GM12878 (cell line): ENCODE results near the gene RALGPS1. TPM values are rescaled to one million over a fixed set of nuclear protein-coding genes. Genes with fewer than 3 reads are reported as not detected.

ENCODE experiments used
- ATAC-seq: fragments of 200-7000 bp; cut with Tn5 transposase; 3 replicates; pipeline ENCODE4 v1.9.1; 2020; ENCODE audit warnings: mild to moderate bottlenecking, moderate library complexity
- BruUV-seq: library from RNA; stranded (reverse); fragments of 400-500 nt; replicated peaks from 2 replicates; lab custom pipeline; 2021; lab: Mats Ljungman, UMichigan
- CTCF ChIA-PET: fragments of 300-600 bp; sonication (Branson Sonifier 250); formaldehyde crosslinking; extraction: SDS; loops from one replicate; lab custom pipeline; 2021; ENCODE audit warnings: inconsistent platforms; lab: Yijun Ruan, JAX
- POLR2A ChIA-PET: fragments of 350-600 bp; formaldehyde crosslinking; extraction: SDS; loops from one replicate; lab custom pipeline; 2021; ENCODE audit warnings: inconsistent platforms; lab: Charles Lee
- RAD21 ChIA-PET: fragments of 300-600 bp; sonication (Branson Sonifier 250); formaldehyde crosslinking; loops from one replicate; lab custom pipeline; 2023; ENCODE audit warnings: antibody characterized with exemption; ENCODE audit not compliant: unreplicated experiment; lab: Charles Lee
- SMC1A ChIA-PET: fragments of 300-600 bp; sonication (Branson Sonifier 250); formaldehyde crosslinking; loops from one replicate; lab custom pipeline; 2023; ENCODE audit not compliant: unreplicated experiment, uncharacterized antibody; lab: Charles Lee
- DNase-seq: peaks from one replicate; pipeline ENCODE4 v3.0.0-alpha.2; 2011; ENCODE audit warnings: low read depth, low spot score
- FAIRE-seq: peaks from 3 replicates; lab custom pipeline; 2011; peaks lifted over from hg19 to GRCh38; lab: Jason Lieb, UNC
- H2AFZ ChIP-seq: 2 replicates; pipeline ENCODE4 v1.6.0; 2011; ENCODE audit warnings: low read depth, low read length, control low read depth; ENCODE audit not compliant: control insufficient read depth
- H3K27ac ChIP-seq: 2 replicates; pipeline ENCODE4 v1.5.1; 2011; ENCODE audit warnings: control low read depth; ENCODE audit not compliant: control insufficient read depth, insufficient read depth
- H3K27me3 ChIP-seq, 2 experiments: replicated peaks in 1 of 2; 2 replicates each; pipeline versions ENCODE4 v1.6.0 to v1.6.1; 2011; ENCODE audit warnings: low read length in 1 of 2; ENCODE audit not compliant: control insufficient read depth in 2 of 2, insufficient read depth in 2 of 2
- H3K36me3 ChIP-seq, 2 experiments: 2 replicates each; pipeline ENCODE4 v1.5.1; 2011; ENCODE audit warnings: low read length in 1 of 2; ENCODE audit not compliant: control insufficient read depth in 2 of 2, insufficient read depth in 2 of 2
- H3K4me1 ChIP-seq: 2 replicates; pipeline ENCODE4 v1.6.1; 2011; ENCODE audit warnings: mild to moderate bottlenecking, low read length, moderate library complexity, mixed read lengths; ENCODE audit not compliant: control insufficient read depth, insufficient read depth
- H3K4me2 ChIP-seq: 2 replicates; pipeline ENCODE4 v1.6.0; 2011; ENCODE audit warnings: control low read depth; ENCODE audit not compliant: control insufficient read depth, insufficient read depth
- H3K4me3 ChIP-seq: fragments of 200-600 bp; sonication (generic); 2 replicates; pipeline ENCODE4 v1.5.1; 2016
- H3K79me2 ChIP-seq: 2 replicates; pipeline ENCODE4 v1.6.0; 2011; ENCODE audit warnings: low read length; ENCODE audit not compliant: control insufficient read depth, insufficient read depth
- H3K9ac ChIP-seq: 2 replicates; pipeline ENCODE4 v1.8.0; 2011; ENCODE audit warnings: low read length, control low read depth, mixed read lengths; ENCODE audit not compliant: control insufficient read depth, insufficient read depth
- H3K9me3 ChIP-seq: replicated peaks from 3 replicates; pipeline ENCODE4 v1.5.1; 2011; ENCODE audit warnings: mild to moderate bottlenecking, low read length; ENCODE audit not compliant: control insufficient read depth, insufficient read depth
- H4K20me1 ChIP-seq: 2 replicates; pipeline ENCODE4 v1.6.0; 2011; ENCODE audit not compliant: control insufficient read depth, insufficient read depth
- E2F4 ChIP-seq: IDR thresholded peaks from 2 replicates; pipeline ENCODE4 v1.6.1; 2012; ENCODE audit warnings: low read depth, low read length, improper control_type of control experiment
- HDGF ChIP-seq: fragments of 450-650 bp; IDR thresholded peaks from 2 replicates; pipeline ENCODE4 v1.6.1; 2016; ENCODE audit warnings: antibody characterized with exemption
- IKZF2 ChIP-seq, 2 experiments: fragments of 450-650 bp; IDR thresholded peaks; 2 replicates each; pipeline ENCODE4 v1.6.1; 2017; ENCODE audit warnings: mild to moderate bottlenecking in 2 of 2, moderate library complexity in 2 of 2
- LARP7 ChIP-seq: fragments of 450-650 bp; IDR thresholded peaks from 2 replicates; pipeline ENCODE4 v1.6.1; 2017; ENCODE audit warnings: mild to moderate bottlenecking
- MLLT1 ChIP-seq: fragments of 450-650 bp; IDR thresholded peaks from 2 replicates; pipeline ENCODE4 v1.6.1; 2016; ENCODE audit warnings: mild to moderate bottlenecking
- PBX3 ChIP-seq: IDR thresholded peaks from 2 replicates; pipeline ENCODE4 v1.6.1; 2011; ENCODE audit warnings: mild to moderate bottlenecking, low read depth, low read length, moderate library complexity; ENCODE audit not compliant: insufficient replicate concordance
- POLR2AphosphoS5 ChIP-seq: IDR thresholded peaks from 2 replicates; pipeline ENCODE4 v1.6.1; 2011; ENCODE audit warnings: mild to moderate bottlenecking, low read length, inconsistent platforms
- SRF ChIP-seq, 2 experiments: IDR thresholded peaks; 2 replicates each; pipeline ENCODE4 v1.6.1; 2011; ENCODE audit warnings: low read depth in 2 of 2, low read length in 2 of 2, mild to moderate bottlenecking in 1 of 2, moderate library complexity in 1 of 2
- SUZ12 ChIP-seq: fragments of 200-600 bp; sonication (generic); IDR thresholded peaks from one replicate; pipeline ENCODE4 v1.6.1; 2018; ENCODE audit warnings: antibody characterized with exemption, mild to moderate bottlenecking; ENCODE audit not compliant: unreplicated experiment
- USF1 ChIP-seq: IDR thresholded peaks from 2 replicates; pipeline ENCODE4 v1.6.1; 2011; ENCODE audit warnings: borderline replicate concordance, low read depth, mild to moderate bottlenecking, moderate library complexity, mixed read lengths, low read length; ENCODE audit not compliant: insufficient read depth; ENCODE audit errors: extremely low read length
- ZBTB11 ChIP-seq: fragments of 450-650 bp; formaldehyde crosslinking; IDR thresholded peaks from 2 replicates; pipeline ENCODE4 v1.5.0; 2022; ENCODE audit warnings: mild to moderate bottlenecking, missing genetic modification characterization
- ZBTB33 ChIP-seq: fragments of 450-650 bp; IDR thresholded peaks from 2 replicates; pipeline ENCODE4 v1.6.1; 2017; ENCODE audit warnings: mild to moderate bottlenecking
- ZSCAN29 ChIP-seq: fragments of 450-650 bp; IDR thresholded peaks from 2 replicates; pipeline ENCODE4 v1.6.1; 2017; ENCODE audit warnings: mild to moderate bottlenecking, moderate library complexity
- WGBS: methylation state at CpG from one replicate; pipeline ENCODE4 v1.1.6; 2016; ENCODE audit warnings: low lambda C conversion rate; ENCODE audit not compliant: insufficient replicate concordance, insufficient coverage; ENCODE audit errors: missing lambda C conversion rate; 5-methylcytosine and 5-hydroxymethylcytosine counted together
- in situ Hi-C: fragments of 300-500 bp; cut with MboI; formaldehyde crosslinking; loops from 9 replicates; pipeline ENCODE4 v1.14.3; 2018; ENCODE audit warnings: mixed read lengths
- intact Hi-C: fragments of 100-400 bp; cut with micrococcal nuclease; formaldehyde crosslinking; loops from one replicate; pipeline ENCODE4 v1.14.2; 2022; ENCODE audit not compliant: unreplicated experiment
- polyA plus RNA-seq, 11 experiments: library from polyadenylated mRNA; depleted of rRNA in 4 of 11; unstranded in 6 of 11; stranded (reverse) in 5 of 11; fragments of >200 nt; fragmentation: Nextera tagmentation in 4 of 11; fragmentation: Illumina TruSeq in 1 of 11; extraction: Ambion mirVana in 4 of 11; extraction: Trizol in 1 of 11; gene quantifications; 1 replicate in 1 of 11; 2 replicates in 10 of 11; pipeline versions ENCODE4 v1.2.1 to v1.2.3, GENCODE V29; 2011 to 2016; ENCODE audit warnings: inconsistent platforms in 2 of 11, missing spikeins in 2 of 11, low read depth in 1 of 11
- total RNA-seq, 4 experiments: library from RNA; depleted of rRNA in 3 of 4; stranded (reverse); fragments of >200 nt in 3 of 4; fragmentation: Illumina TruSeq in 1 of 4; extraction: Trizol in 1 of 4; gene quantifications; 2 replicates each; pipeline versions ENCODE4 v1.2.1 to v1.2.3, GENCODE V29; 2013 to 2021

Gene RALGPS1
- total and polyA plus RNA-seq, 10 of the 15 experiments (the other 5 are each of a cell fraction or from before 2014, with no cell fraction given): 0.13 to 5.6 (median 2.7) TPM

GRCh38 chr9:126880226-126880946, 34.2 kb upstream of the RALGPS1 start:
- FAIRE-seq (no peak), DNase-seq (no peak), ATAC-seq (no peak)
- H2AFZ ChIP-seq: no peak overlapping the region
- no peaks in the 10 kb centered on the region; the same call in none of the 2 replicates for H3K79me2 ChIP-seq
- no peak overlapping the region for H3K9ac ChIP-seq
- ChIA-PET SMC1A (interaction anchor here (1.3 kb wide), 1 partner anchor 16 kb away, joined by 4 read pairs; no protein-coding TSS in a partner anchor), CTCF (no interaction called here), RAD21 (no interaction called here), POLR2A (no interaction called here)
- no peaks in the 10 kb centered on the region for H4K20me1 ChIP-seq
- in situ Hi-C loops (no loop called here), intact Hi-C loops (no loop called here)
- no TSS peak for BruUV-seq
- H3K4me3 ChIP-seq: no peak overlapping the region
- H3K9me3 ChIP-seq: no peaks in the 10 kb centered on the region
- no peaks in the 10 kb centered on the region for H3K4me1 ChIP-seq
- peaks cover 10 to 24% of the 10 kb centered on the region in 2 experiments for H3K36me3 ChIP-seq
- H3K27ac ChIP-seq: no peak overlapping the region
- 95% methylated on average over 23 of the region's 23 CpGs for WGBS
- H3K27me3 ChIP-seq: no peaks in the 10 kb centered on the region
- H3K4me2 ChIP-seq: no peak overlapping the region
- TF ChIP-seq SRF (IDR thresholded peaks at IDR 0.05; ENCODE audit: low read depth in 2 of 2, low read length in 2 of 2) (no peak), POLR2AphosphoS5 (no peak), E2F4 (no peak), HDGF (no peak), ZBTB33 (no peak), IKZF2 (IDR thresholded peaks at IDR 0.05) (no peak), PBX3 (no peak), ZSCAN29 (no peak), SUZ12 (no peak), USF1 (no peak), ZBTB11 (no peak), MLLT1 (no peak), LARP7 (no peak)
